Neutrophil (primary cell): Measurements from ENCODE around the gene EPS8.

Source experiments
- H3K27ac ChIP-seq: fragments of 200-600 bp; sonication (generic); 2 replicates; pipeline ENCODE4 v1.5.1; 2016; ENCODE audit warnings: mild to moderate bottlenecking, moderate library complexity
- H3K27me3 ChIP-seq: fragments of 200-600 bp; sonication (generic); 2 replicates; pipeline ENCODE4 v1.6.0; 2016; ENCODE audit warnings: mild to moderate bottlenecking
- H3K36me3 ChIP-seq: fragments of 200-600 bp; sonication (generic); 2 replicates; pipeline ENCODE4 v1.5.1; 2017
- H3K4me1 ChIP-seq, 2 experiments: fragments of 200-600 bp in 1 of 2; sonication (generic) in 1 of 2; 1 replicate in 1 of 2; 2 replicates in 1 of 2; pipeline versions ENCODE4 v1.5.1 to v1.6.1; 2013 to 2016; ENCODE audit warnings: low read depth in 1 of 2, low read length in 1 of 2, mild to moderate bottlenecking in 1 of 2, moderate library complexity in 1 of 2; ENCODE audit not compliant: control insufficient read depth in 1 of 2, insufficient read depth in 1 of 2
- H3K4me3 ChIP-seq, 2 experiments: fragments of 200-600 bp in 1 of 2; sonication (generic) in 1 of 2; 1 replicate in 1 of 2; 2 replicates in 1 of 2; pipeline ENCODE4 v1.5.1; 2013 to 2016; ENCODE audit warnings: low read depth in 1 of 2, low read length in 1 of 2, mild to moderate bottlenecking in 1 of 2, moderate library complexity in 1 of 2
- H3K9me3 ChIP-seq: fragments of 200-600 bp; sonication (generic); 2 replicates; pipeline ENCODE4 v1.5.1; 2016
- CTCF ChIP-seq: fragments of 200-600 bp; sonication (generic); IDR thresholded peaks from 2 replicates; pipeline ENCODE4 v1.5.1; 2016; ENCODE audit warnings: antibody characterized with exemption

The EPS8 gene

GRCh38 chr12:15631007-15631715 lies 158.0 kb downstream of the EPS8 start:
- Histone ChIP-seq H3K4me1 (no peaks in the 10 kb centered on the region), H3K9me3 (no peaks in the 10 kb centered on the region), H3K27me3 (no peaks in the 10 kb centered on the region), H3K36me3 (no peaks in the 10 kb centered on the region), H3K27ac (no peak overlapping the region), H3K4me3 (no peak overlapping the region)
- no peak for TF ChIP-seq CTCF

GRCh38 chr12:15629761-15630160 lies 159.4 kb downstream of the EPS8 start:
- Histone ChIP-seq H3K27me3 (no peaks in the 10 kb centered on the region), H3K27ac (no peak overlapping the region), H3K36me3 (no peaks in the 10 kb centered on the region), H3K4me3 (no peak overlapping the region), H3K9me3 (no peaks in the 10 kb centered on the region), H3K4me1 (no peaks in the 10 kb centered on the region)
- TF ChIP-seq CTCF, result no peak

GRCh38 chr12:15629108-15629507 lies 160.1 kb downstream of the EPS8 start:
- no peaks in the 10 kb centered on the region for H3K4me1 ChIP-seq

GRCh38 chr12:15627995-15628945 lies 160.9 kb downstream of the EPS8 start:
- H3K9me3 ChIP-seq, result no peaks in the 10 kb centered on the region
- H3K27ac ChIP-seq, result no peak overlapping the region
- no peaks in the 10 kb centered on the region for H3K27me3 ChIP-seq
- no peaks in the 10 kb centered on the region for H3K36me3 ChIP-seq
- H3K4me1 ChIP-seq, result no peaks in the 10 kb centered on the region
- no peak for TF ChIP-seq CTCF
- no peak overlapping the region for H3K4me3 ChIP-seq

More at GRCh38 chr12:15629108-15629507, 160.1 kb downstream of the EPS8 start:
- no peak overlapping the region for H3K4me3 ChIP-seq
- TF ChIP-seq CTCF, result no peak
- H3K9me3 ChIP-seq, result no peaks in the 10 kb centered on the region
- H3K27ac ChIP-seq, result no peak overlapping the region
- H3K27me3 ChIP-seq, result no peaks in the 10 kb centered on the region
- no peaks in the 10 kb centered on the region for H3K36me3 ChIP-seq

GRCh38 chr12:15625075-15625474 lies 164.1 kb downstream of the EPS8 start:
- TF ChIP-seq CTCF, result no peak
- Histone ChIP-seq H3K4me1 (no peaks in the 10 kb centered on the region), H3K4me3 (no peak overlapping the region), H3K27ac (no peak overlapping the region), H3K36me3 (no peaks in the 10 kb centered on the region), H3K27me3 (no peaks in the 10 kb centered on the region), H3K9me3 (no peaks in the 10 kb centered on the region)
